ENCODE data around the gene FTCD. TPM values are rescaled to one million over a fixed set of nuclear protein-coding genes. Genes with fewer than 3 reads are reported as not detected.

FTCD gene
- total RNA-seq, 1 donor from 2014 or later: 0.69 TPM

GRCh38 chr21:46139686-46140085 is 15.7 kb downstream of the FTCD start:
- no peak for TF ChIP-seq CTCF (IDR thresholded peaks at IDR 0.05)
- H3K27me3 Mint-ChIP-seq: peaks cover 2% of the 10 kb centered on the region
- ChIA-PET CTCF (no interaction called here), POLR2A (no interaction called here)
- H3K36me3 Mint-ChIP-seq (ENCODE audit: low read depth): no peaks in the 10 kb centered on the region
- no peak for ATAC-seq (ENCODE audit: low read depth)
- H3K4me1 Mint-ChIP-seq: peaks cover 5% of the 10 kb centered on the region
- intact Hi-C loops (cut with micrococcal nuclease): loop anchor here (5.0 to 10.0 kb wide), 3 partner anchors 48 to 363 kb away; no protein-coding TSS in a partner anchor
- no peaks in the 10 kb centered on the region for H3K9me3 Mint-ChIP-seq
- DNase-seq: no peak
- no peak overlapping the region for H3K27ac Mint-ChIP-seq
- H3K4me3 Mint-ChIP-seq: no peak overlapping the region

- Mint-ChIP-seq H3K27me3 (peaks cover 2% of the 10 kb centered on the region), H3K27ac (no peak overlapping the region), H3K36me3 (ENCODE audit: low read depth) (no peaks in the 10 kb centered on the region), H3K9me3 (no peaks in the 10 kb centered on the region), H3K4me1 (peaks cover 1% of the 10 kb centered on the region), H3K4me3 (no peak overlapping the region)
- no peak for ATAC-seq (ENCODE audit: low read depth)
- intact Hi-C loops (cut with micrococcal nuclease): no loop called here
- POLR2A ChIA-PET: no interaction called here
- DNase-seq: no peak
- TF ChIP-seq CTCF (IDR thresholded peaks at IDR 0.05): no peak
- CTCF ChIA-PET: no interaction called here
Measured at GRCh38 chr21:46138383-46138970, 16.9 kb downstream of the FTCD start.

GRCh38 chr21:46137908-46138307 is 17.5 kb downstream of the FTCD start:
- Mint-ChIP-seq H3K4me3 (no peak overlapping the region), H3K27me3 (peaks cover 2% of the 10 kb centered on the region), H3K4me1 (no peaks in the 10 kb centered on the region), H3K36me3 (ENCODE audit: low read depth) (no peaks in the 10 kb centered on the region), H3K9me3 (no peaks in the 10 kb centered on the region), H3K27ac (no peak overlapping the region)
- CTCF ChIA-PET: no interaction called here
- TF ChIP-seq CTCF (IDR thresholded peaks at IDR 0.05): no peak
- no peak for ATAC-seq (ENCODE audit: low read depth)
- POLR2A ChIA-PET: no interaction called here
- intact Hi-C loops (cut with micrococcal nuclease): no loop called here
- DNase-seq: no peak

- no peak for DNase-seq
- Mint-ChIP-seq H3K27ac (no peak overlapping the region), H3K9me3 (no peaks in the 10 kb centered on the region), H3K4me3 (no peak overlapping the region), H3K27me3 (peaks cover 2% of the 10 kb centered on the region), H3K4me1 (no peaks in the 10 kb centered on the region), H3K36me3 (ENCODE audit: low read depth) (no peaks in the 10 kb centered on the region)
- intact Hi-C loops (cut with micrococcal nuclease): no loop called here
- no peak for TF ChIP-seq CTCF (IDR thresholded peaks at IDR 0.05)
- CTCF ChIA-PET: no interaction called here
- no peak for ATAC-seq (ENCODE audit: low read depth)
- POLR2A ChIA-PET: no interaction called here
Measured at GRCh38 chr21:46136739-46137349, 18.5 kb downstream of the FTCD start.

GRCh38 chr21:46135782-46136395 is 19.5 kb downstream of the FTCD start:
- POLR2A ChIA-PET: no interaction called here
- CTCF ChIA-PET: no interaction called here
- no peak overlapping the region for H3K4me3 Mint-ChIP-seq
- ATAC-seq (ENCODE audit: low read depth): no peak
- TF ChIP-seq CTCF (IDR thresholded peaks at IDR 0.05): no peak
- H3K27ac Mint-ChIP-seq: no peak overlapping the region
- intact Hi-C loops (cut with micrococcal nuclease): no loop called here
- no peaks in the 10 kb centered on the region for H3K36me3 Mint-ChIP-seq (ENCODE audit: low read depth)
- no peak for DNase-seq
- H3K9me3 Mint-ChIP-seq: no peaks in the 10 kb centered on the region
- H3K27me3 Mint-ChIP-seq: peaks cover 2% of the 10 kb centered on the region
- H3K4me1 Mint-ChIP-seq: no peaks in the 10 kb centered on the region

Measured in activated B cell treated with CpG ODN at 0.5 μM for 24 hours (primary cell).